Fibroblast of lung (primary cell): ENCODE data around the gene COL5A3.
A peak's percentile ranks its signal among the peaks of the same experiment; 100 is the strongest.

Source experiments
- CTCF ChIP-seq, 2 donors: IDR thresholded peaks in 1 of 2; conservative IDR thresholded peaks in 1 of 2; 1 replicate in 1 of 2; 2 replicates in 1 of 2; pipeline ENCODE4 v1.5.1; 2011 to 2012; ENCODE audit warnings: low read length in 2 of 2, control low read depth in 1 of 2, inconsistent platforms in 1 of 2, low read depth in 1 of 2, mild to moderate bottlenecking in 1 of 2
- EZH2 ChIP-seq: IDR thresholded peaks from 2 replicates; pipeline ENCODE4 v1.5.1; 2012; ENCODE audit warnings: low read length, control low read depth, mild to moderate bottlenecking; ENCODE audit errors: missing control alignments

GRCh38 chr19:9912551-9913236 is 97.6 kb downstream of the COL5A3 start:
- TF ChIP-seq CTCF (conservative IDR thresholded peaks at IDR 0.05 in 1 of 2, IDR thresholded peaks at IDR 0.05 in 1 of 2; ENCODE audit: low read depth in 1 of 2, low read length in 2 of 2): no peak
- peak; percentile 53 for TF ChIP-seq EZH2
